Activated CD4-positive, CD25-positive, alpha-beta regulatory T cell treated with anti-CD3 and anti-CD28 coated beads, Interleukin-2, amount 50 U/mL, for 16 hours (primary cell): Measurements from ENCODE around the gene GALNT12.
A peak's percentile ranks its signal among the peaks of the same experiment; 100 is the strongest.

Experiments used
- DNase-seq: peaks from one replicate; pipeline ENCODE4 v3.0.0-alpha.2; 2020; ENCODE audit warnings: low read depth, low spot score

GALNT12 gene

GRCh38 chr9:98831696-98832095 is 24.2 kb downstream of the GALNT12 start:
- no peak for DNase-seq

- no peak for DNase-seq
These were observed 25.3 kb downstream of the GALNT12 start for GRCh38 chr9:98832768-98833089.

- DNase-seq: no peak
These were observed 25.9 kb downstream of the GALNT12 start for GRCh38 chr9:98833090-98833956.

- DNase-seq: no peak
These were observed 26.9 kb downstream of the GALNT12 start for GRCh38 chr9:98834386-98834785.

- DNase-seq: no peak
These were observed 28.7 kb downstream of the GALNT12 start for GRCh38 chr9:98836206-98836605.

- DNase-seq: no peak
These were observed 30.0 kb downstream of the GALNT12 start for GRCh38 chr9:98837516-98837915.

- DNase-seq: no peak
These were observed 30.8 kb downstream of the GALNT12 start for GRCh38 chr9:98838155-98838867.

GRCh38 chr9:98838868-98839565 is 31.5 kb downstream of the GALNT12 start:
- no peak for DNase-seq

- no peak for DNase-seq
These were observed 32.3 kb downstream of the GALNT12 start for GRCh38 chr9:98839724-98840123.

GRCh38 chr9:98842510-98842909 is 35.0 kb downstream of the GALNT12 start:
- DNase-seq: no peak

- no peak for DNase-seq
These were observed 38.6 kb downstream of the GALNT12 start for GRCh38 chr9:98846081-98846480.

- no peak for DNase-seq
These were observed 39.4 kb downstream of the GALNT12 start for GRCh38 chr9:98846879-98847278.

GRCh38 chr9:98848450-98849149 is 41.1 kb downstream of the GALNT12 start:
- peak; percentile 38 for DNase-seq

- DNase-seq: no peak
These were observed 42.1 kb downstream of the GALNT12 start for GRCh38 chr9:98849563-98849962.

- no peak for DNase-seq
These were observed 43.6 kb downstream of the GALNT12 start for GRCh38 chr9:98850851-98851729.

- DNase-seq: no peak
These were observed 44.4 kb downstream of the GALNT12 start for GRCh38 chr9:98851730-98852459.

- DNase-seq: no peak
These were observed 44.9 kb downstream of the GALNT12 start for GRCh38 chr9:98852460-98852734.

GRCh38 chr9:98852961-98853360 is 45.5 kb downstream of the GALNT12 start:
- DNase-seq: no peak

- no peak for DNase-seq
These were observed 46.8 kb downstream of the GALNT12 start for GRCh38 chr9:98854266-98854665.

GRCh38 chr9:98855592-98855991 is 48.1 kb downstream of the GALNT12 start:
- no peak for DNase-seq
